ENCODE results near the gene OR51B2. TPM values are rescaled to one million over a fixed set of nuclear protein-coding genes. Genes with fewer than 3 reads are reported as not detected.
"Not testable (repeated sequence)": the region's sequence is repeated elsewhere in the genome, so short reads cannot be mapped to it uniquely, and the experiment has no call there.

The OR51B2 gene
- total RNA-seq, 1 experiment from 2014 or later, result not detected

DNA sequence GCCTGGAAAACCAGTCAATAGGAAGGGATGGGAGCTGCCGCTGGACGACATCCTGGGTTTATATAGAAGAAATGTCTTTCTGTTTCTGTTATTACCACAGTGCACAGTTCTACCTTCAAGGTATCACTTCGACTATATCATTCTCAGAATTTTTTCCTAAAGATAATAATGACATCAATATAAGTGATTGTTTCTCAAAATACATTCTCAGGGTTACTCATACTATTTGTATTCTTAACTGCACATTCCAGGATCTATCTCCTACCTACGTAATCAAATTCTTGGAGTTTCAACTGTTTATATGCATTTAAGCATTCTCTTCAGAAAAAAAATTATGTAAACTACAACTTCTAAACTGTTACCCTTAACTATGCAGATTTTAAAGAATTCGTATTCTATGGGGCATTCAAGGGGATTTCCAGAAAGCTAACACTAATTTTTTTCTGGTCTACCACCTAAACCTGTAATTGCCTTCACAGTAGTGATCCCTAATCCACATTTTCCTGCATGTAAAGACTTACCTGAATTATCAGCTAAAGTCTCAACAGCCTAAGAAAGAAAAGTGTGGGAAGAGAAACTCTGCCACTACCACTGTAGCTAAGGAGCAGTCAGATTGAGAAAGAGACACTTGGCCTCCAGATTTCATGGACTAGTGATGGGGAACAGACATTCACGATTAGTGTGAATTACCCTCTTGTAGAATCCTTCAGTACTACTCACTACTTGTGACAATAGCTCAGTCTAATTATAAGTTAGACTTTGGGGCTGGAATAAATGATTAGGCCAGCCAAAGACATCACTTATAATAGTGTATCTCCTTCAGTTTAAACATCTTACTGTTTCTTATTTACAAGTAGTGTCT is 19.6 kb upstream of the OR51B2 start, which contains the start of gene OR51B5:
Gene OR51B5, minus strand, starts transcription at position 51 of the 862 bp plus-strand sequence. Its CDS starts 0 bp downstream, at position 51.
- intact Hi-C loops (cut with micrococcal nuclease; ENCODE audit: unreplicated experiment), result no loop called here
- TF ChIP-seq TCF7L2 (IDR thresholded peaks at IDR 0.05; ENCODE audit: low read depth, low read length), result no peak
- no TSS peak for BruUV-seq (replicated peaks)
- in situ Hi-C loops (cut with HindIII; ENCODE audit: low pct_unique_long_range_greater_than_20kb, low sequenced_read_pairs), result no loop called here
- H3K4me1 ChIP-seq (ENCODE audit: control insufficient read depth, insufficient read depth, low read length), result no peaks in the 10 kb centered on the region
- ChIA-PET CTCF (no interaction called here), POLR2A (no interaction called here)
- DNase-seq (ENCODE audit: low read depth, low spot score), result no peak
- no peaks in the 10 kb centered on the region for H3K9me3 ChIP-seq (ENCODE audit: control insufficient read depth, insufficient read depth, low read depth, low read length)
- no peak within 1 kb of the TSS for H3K27ac ChIP-seq (ENCODE audit: low read length)
- H3K36me3 ChIP-seq (ENCODE audit: control insufficient read depth, insufficient read depth, low read length), result no peaks in the 10 kb centered on the region
- H3K27me3 ChIP-seq (ENCODE audit: control insufficient read depth, insufficient read depth, low read length), result no peaks in the 10 kb centered on the region
- no peak for ATAC-seq
- no peak within 1 kb of the TSS for H3K4me3 ChIP-seq (ENCODE audit: low read depth in 2 of 2, low read length in 2 of 2)

DNA sequence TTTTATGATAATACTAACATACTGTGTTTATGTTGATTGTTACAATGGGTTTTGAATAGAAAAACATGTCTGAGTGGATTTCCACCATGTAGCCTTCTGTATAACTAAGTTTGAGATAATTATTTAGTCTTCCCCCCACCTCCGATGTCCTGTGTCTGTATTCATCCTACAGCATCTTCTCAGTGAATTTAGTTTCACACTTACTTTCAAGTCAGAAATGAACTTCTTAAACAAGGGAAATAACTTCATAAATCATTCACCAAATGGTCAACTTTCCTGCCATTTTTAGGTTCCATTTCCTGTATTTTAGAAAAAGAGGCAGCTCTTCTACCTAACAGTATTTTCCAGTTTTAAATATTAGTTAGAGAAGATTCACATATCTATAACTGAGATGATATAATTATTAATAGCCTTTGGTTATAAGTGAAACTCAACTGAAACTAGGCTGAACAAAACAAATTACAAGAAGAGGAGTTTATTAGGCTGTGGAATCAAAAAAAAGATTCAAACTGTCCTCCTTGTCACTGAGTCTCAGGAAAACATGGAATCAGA is 15.8 kb upstream of the OR51B2 start:
- intact Hi-C loops (cut with micrococcal nuclease; ENCODE audit: unreplicated experiment), result no loop called here
- ChIA-PET POLR2A (no interaction called here), CTCF (no interaction called here)
- Histone ChIP-seq H3K27ac (ENCODE audit: low read length) (no peak overlapping the region), H3K4me3 (ENCODE audit: low read depth in 2 of 2, low read length in 2 of 2) (no peak overlapping the region), H3K36me3 (ENCODE audit: control insufficient read depth, insufficient read depth, low read length) (no peaks in the 10 kb centered on the region), H3K9me3 (ENCODE audit: control insufficient read depth, insufficient read depth, low read depth, low read length) (no peaks in the 10 kb centered on the region), H3K4me1 (ENCODE audit: control insufficient read depth, insufficient read depth, low read length) (no peaks in the 10 kb centered on the region), H3K27me3 (ENCODE audit: control insufficient read depth, insufficient read depth, low read length) (no peaks in the 10 kb centered on the region)
- BruUV-seq (replicated peaks), result no TSS peak
- no peak for DNase-seq (ENCODE audit: low read depth, low spot score)
- no peak for ATAC-seq
- in situ Hi-C loops (cut with HindIII; ENCODE audit: low pct_unique_long_range_greater_than_20kb, low sequenced_read_pairs), result no loop called here
- TF ChIP-seq, protein P1, sequence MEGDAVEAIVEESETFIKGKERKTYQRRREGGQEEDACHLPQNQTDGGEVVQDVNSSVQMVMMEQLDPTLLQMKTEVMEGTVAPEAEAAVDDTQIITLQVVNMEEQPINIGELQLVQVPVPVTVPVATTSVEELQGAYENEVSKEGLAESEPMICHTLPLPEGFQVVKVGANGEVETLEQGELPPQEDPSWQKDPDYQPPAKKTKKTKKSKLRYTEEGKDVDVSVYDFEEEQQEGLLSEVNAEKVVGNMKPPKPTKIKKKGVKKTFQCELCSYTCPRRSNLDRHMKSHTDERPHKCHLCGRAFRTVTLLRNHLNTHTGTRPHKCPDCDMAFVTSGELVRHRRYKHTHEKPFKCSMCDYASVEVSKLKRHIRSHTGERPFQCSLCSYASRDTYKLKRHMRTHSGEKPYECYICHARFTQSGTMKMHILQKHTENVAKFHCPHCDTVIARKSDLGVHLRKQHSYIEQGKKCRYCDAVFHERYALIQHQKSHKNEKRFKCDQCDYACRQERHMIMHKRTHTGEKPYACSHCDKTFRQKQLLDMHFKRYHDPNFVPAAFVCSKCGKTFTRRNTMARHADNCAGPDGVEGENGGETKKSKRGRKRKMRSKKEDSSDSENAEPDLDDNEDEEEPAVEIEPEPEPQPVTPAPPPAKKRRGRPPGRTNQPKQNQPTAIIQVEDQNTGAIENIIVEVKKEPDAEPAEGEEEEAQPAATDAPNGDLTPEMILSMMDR (IDR thresholded peaks at IDR 0.05), result no peak
- TF ChIP-seq, protein P2, sequence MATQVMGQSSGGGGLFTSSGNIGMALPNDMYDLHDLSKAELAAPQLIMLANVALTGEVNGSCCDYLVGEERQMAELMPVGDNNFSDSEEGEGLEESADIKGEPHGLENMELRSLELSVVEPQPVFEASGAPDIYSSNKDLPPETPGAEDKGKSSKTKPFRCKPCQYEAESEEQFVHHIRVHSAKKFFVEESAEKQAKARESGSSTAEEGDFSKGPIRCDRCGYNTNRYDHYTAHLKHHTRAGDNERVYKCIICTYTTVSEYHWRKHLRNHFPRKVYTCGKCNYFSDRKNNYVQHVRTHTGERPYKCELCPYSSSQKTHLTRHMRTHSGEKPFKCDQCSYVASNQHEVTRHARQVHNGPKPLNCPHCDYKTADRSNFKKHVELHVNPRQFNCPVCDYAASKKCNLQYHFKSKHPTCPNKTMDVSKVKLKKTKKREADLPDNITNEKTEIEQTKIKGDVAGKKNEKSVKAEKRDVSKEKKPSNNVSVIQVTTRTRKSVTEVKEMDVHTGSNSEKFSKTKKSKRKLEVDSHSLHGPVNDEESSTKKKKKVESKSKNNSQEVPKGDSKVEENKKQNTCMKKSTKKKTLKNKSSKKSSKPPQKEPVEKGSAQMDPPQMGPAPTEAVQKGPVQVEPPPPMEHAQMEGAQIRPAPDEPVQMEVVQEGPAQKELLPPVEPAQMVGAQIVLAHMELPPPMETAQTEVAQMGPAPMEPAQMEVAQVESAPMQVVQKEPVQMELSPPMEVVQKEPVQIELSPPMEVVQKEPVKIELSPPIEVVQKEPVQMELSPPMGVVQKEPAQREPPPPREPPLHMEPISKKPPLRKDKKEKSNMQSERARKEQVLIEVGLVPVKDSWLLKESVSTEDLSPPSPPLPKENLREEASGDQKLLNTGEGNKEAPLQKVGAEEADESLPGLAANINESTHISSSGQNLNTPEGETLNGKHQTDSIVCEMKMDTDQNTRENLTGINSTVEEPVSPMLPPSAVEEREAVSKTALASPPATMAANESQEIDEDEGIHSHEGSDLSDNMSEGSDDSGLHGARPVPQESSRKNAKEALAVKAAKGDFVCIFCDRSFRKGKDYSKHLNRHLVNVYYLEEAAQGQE (IDR thresholded peaks at IDR 0.05; ENCODE audit: insufficient read depth in 1 of 2, low read depth in 2 of 2, low read length in 1 of 2), result no peak
- TF ChIP-seq POLR2AphosphoS5 (IDR thresholded peaks at IDR 0.05; ENCODE audit: low read depth, low read length) (no peak), TCF7L2 (IDR thresholded peaks at IDR 0.05; ENCODE audit: low read depth, low read length) (no peak), SIN3A (IDR thresholded peaks at IDR 0.05; ENCODE audit: borderline replicate concordance, insufficient read depth, low read depth, low read length) (no peak)

DNA sequence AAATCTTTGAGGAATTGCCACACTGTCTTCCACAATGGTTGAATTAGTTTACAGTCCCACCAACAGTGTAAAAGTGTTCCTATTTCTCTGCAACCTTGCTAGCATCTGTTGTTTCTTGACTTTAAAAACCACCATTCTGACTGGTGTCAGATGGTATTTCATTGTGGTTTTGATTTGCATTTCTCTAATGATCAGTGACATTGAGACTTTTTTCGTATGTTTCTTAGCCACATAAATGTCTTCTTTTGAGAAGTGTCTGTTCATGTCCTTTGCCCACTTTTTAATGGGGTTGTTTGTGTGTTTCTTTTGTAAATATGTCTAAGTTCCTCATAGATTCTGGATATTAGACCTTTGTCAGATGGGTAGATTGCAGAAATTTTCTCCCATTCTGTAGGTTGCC is 13.2 kb upstream of the OR51B2 start:
- H3K27ac ChIP-seq (ENCODE audit: low read length); BruUV-seq (replicated peaks); H3K36me3 ChIP-seq (ENCODE audit: control insufficient read depth, insufficient read depth, low read length); in situ Hi-C loops (cut with HindIII; ENCODE audit: low pct_unique_long_range_greater_than_20kb, low sequenced_read_pairs); H3K9me3 ChIP-seq (ENCODE audit: control insufficient read depth, insufficient read depth, low read depth, low read length); intact Hi-C loops (cut with micrococcal nuclease; ENCODE audit: unreplicated experiment); H3K27me3 ChIP-seq (ENCODE audit: control insufficient read depth, insufficient read depth, low read length); ATAC-seq; DNase-seq (ENCODE audit: low read depth, low spot score); H3K4me3 ChIP-seq (ENCODE audit: low read depth in 2 of 2, low read length in 2 of 2); H3K4me1 ChIP-seq (ENCODE audit: control insufficient read depth, insufficient read depth, low read length); CTCF ChIA-PET: not testable (repeated sequence)
- POLR2A ChIA-PET, result interaction anchor here (0.6 kb wide), 1 partner anchor 13 kb away, joined by 3 read pairs; no protein-coding TSS in a partner anchor

Data from Panc1 (cell line).